ENCODE measurements around the gene SLC25A6. TPM values are rescaled to one million over a fixed set of nuclear protein-coding genes. Genes with fewer than 3 reads are reported as not detected.
"Not testable (repeated sequence)": the region's sequence is repeated elsewhere in the genome, so short reads cannot be mapped to it uniquely, and the experiment has no call there.

SLC25A6 gene
- total and polyA plus RNA-seq, 2 donors (not counting 3 experiments of a cell fraction or from before 2014, with no cell fraction given): 410 to 1,153 TPM

- no peak for FAIRE-seq
- no TSS peak for BruUV-seq (replicated peaks)
- H3K9me1 ChIP-seq (replicated peaks; ENCODE audit: control insufficient read depth, extremely low read depth, insufficient read depth, low read length): no peaks in the 10 kb centered on the region
- H3K36me3 ChIP-seq (ENCODE audit: control insufficient read depth in 2 of 2, extremely low read depth in 1 of 2, insufficient read depth in 2 of 2, low read length in 2 of 2): no peaks in the 10 kb centered on the region
- H3K27me3 ChIP-seq (ENCODE audit: control insufficient read depth in 2 of 2, insufficient read depth in 2 of 2, low read length in 2 of 2): no peaks in the 10 kb centered on the region
- no peak overlapping the region for H3K4me3 ChIP-seq (replicated peaks in 1 of 3; ENCODE audit: insufficient read depth in 1 of 3, low read depth in 1 of 3, low read length in 3 of 3)
- ChIA-PET CTCF (no interaction called here), POLR2A (no interaction called here)
- no peak overlapping the region for H3K4me2 ChIP-seq (ENCODE audit: insufficient read depth, low read length)
- H3K79me2 ChIP-seq (ENCODE audit: control insufficient read depth, insufficient read depth, low read length): no peaks in the 10 kb centered on the region
- H3K27ac ChIP-seq (ENCODE audit: insufficient read depth, low read depth, low read length): no peak overlapping the region
- DNase-seq (ENCODE audit: low read depth, low spot score): no peak
- dilution Hi-C loops (cut with MboI; ENCODE audit: extremely low pct_ligation_motif_present, low sequenced_read_pairs) (no loop called here), intact Hi-C loops (cut with micrococcal nuclease) (no loop called here)
- H2AFZ ChIP-seq (ENCODE audit: low read depth, low read length): no peak overlapping the region
- H3K4me1 ChIP-seq (ENCODE audit: control insufficient read depth, extremely low read depth, insufficient read depth, low read length): no peaks in the 10 kb centered on the region
- H3K9ac ChIP-seq (replicated peaks; ENCODE audit: extremely low read depth, insufficient read depth, low read length): no peak overlapping the region
- H3K9me3 ChIP-seq (replicated peaks; ENCODE audit: control insufficient read depth, insufficient read depth, low read length): no peaks in the 10 kb centered on the region
- H4K20me1 ChIP-seq (replicated peaks; ENCODE audit: control insufficient read depth, extremely low read depth, insufficient read depth, low read length): no peaks in the 10 kb centered on the region
- TF ChIP-seq EZH2 (IDR thresholded peaks at IDR 0.05; ENCODE audit: borderline replicate concordance, low read depth, low read length, severe bottlenecking) (no peak), JUN (IDR thresholded peaks at IDR 0.05; ENCODE audit: borderline replicate concordance, insufficient read depth, insufficient read length, low read depth) (no peak), POLR2A (IDR thresholded peaks at IDR 0.05; ENCODE audit: low read depth, low read length) (no peak), CTCF (IDR thresholded peaks at IDR 0.05; ENCODE audit: extremely low read depth in 1 of 2, insufficient read depth in 1 of 2, low read depth in 1 of 2, low read length in 2 of 2) (no peak), MYC (IDR thresholded peaks at IDR 0.05; ENCODE audit: low read depth, low read length) (no peak), FOS (IDR thresholded peaks at IDR 0.05; ENCODE audit: borderline replicate concordance, insufficient read depth, low read length) (no peak), GATA2 (IDR thresholded peaks at IDR 0.05; ENCODE audit: insufficient read depth, insufficient read length, low read depth, low read length) (no peak), MAX (IDR thresholded peaks at IDR 0.05; ENCODE audit: insufficient read depth, insufficient read length) (no peak), POLR2AphosphoS5 (IDR thresholded peaks at IDR 0.05; ENCODE audit: insufficient read depth, low read depth, low read length) (no peak)
These were observed 23.6 kb downstream of the SLC25A6 start for GRCh38 chrX:1368385-1368698.

GRCh38 chrX:1366363-1366762 lies 25.6 kb downstream of the SLC25A6 start:
- H4K20me1 ChIP-seq (replicated peaks; ENCODE audit: control insufficient read depth, extremely low read depth, insufficient read depth, low read length); H3K9ac ChIP-seq (replicated peaks; ENCODE audit: extremely low read depth, insufficient read depth, low read length); H3K27me3 ChIP-seq (ENCODE audit: control insufficient read depth in 2 of 2, insufficient read depth in 2 of 2, low read length in 2 of 2); H3K36me3 ChIP-seq (ENCODE audit: control insufficient read depth in 2 of 2, extremely low read depth in 1 of 2, insufficient read depth in 2 of 2, low read length in 2 of 2); POLR2A ChIA-PET; DNase-seq (ENCODE audit: low read depth, low spot score); H2AFZ ChIP-seq (ENCODE audit: low read depth, low read length); H3K4me2 ChIP-seq (ENCODE audit: insufficient read depth, low read length); CTCF ChIA-PET; H3K4me3 ChIP-seq (replicated peaks in 1 of 3; ENCODE audit: insufficient read depth in 1 of 3, low read depth in 1 of 3, low read length in 3 of 3); BruUV-seq (replicated peaks); H3K27ac ChIP-seq (ENCODE audit: insufficient read depth, low read depth, low read length); H3K79me2 ChIP-seq (ENCODE audit: control insufficient read depth, insufficient read depth, low read length); dilution Hi-C loops (cut with MboI; ENCODE audit: extremely low pct_ligation_motif_present, low sequenced_read_pairs); intact Hi-C loops (cut with micrococcal nuclease); FAIRE-seq; H3K9me1 ChIP-seq (replicated peaks; ENCODE audit: control insufficient read depth, extremely low read depth, insufficient read depth, low read length); H3K4me1 ChIP-seq (ENCODE audit: control insufficient read depth, extremely low read depth, insufficient read depth, low read length); H3K9me3 ChIP-seq (replicated peaks; ENCODE audit: control insufficient read depth, insufficient read depth, low read length): not testable (repeated sequence)

Measured in endothelial cell of umbilical vein (primary cell).